Measurements from ENCODE around the gene ADM2. TPM values are rescaled to one million over a fixed set of nuclear protein-coding genes. Genes with fewer than 3 reads are reported as not detected.
A peak's percentile ranks its signal among the peaks of the same experiment; 100 is the strongest.

Gene ADM2
- total and polyA plus RNA-seq, 2 of the 13 experiments (the other 11 are each of a cell fraction or from before 2014, with no cell fraction given), result 1.2 to 3.0 TPM

DNA sequence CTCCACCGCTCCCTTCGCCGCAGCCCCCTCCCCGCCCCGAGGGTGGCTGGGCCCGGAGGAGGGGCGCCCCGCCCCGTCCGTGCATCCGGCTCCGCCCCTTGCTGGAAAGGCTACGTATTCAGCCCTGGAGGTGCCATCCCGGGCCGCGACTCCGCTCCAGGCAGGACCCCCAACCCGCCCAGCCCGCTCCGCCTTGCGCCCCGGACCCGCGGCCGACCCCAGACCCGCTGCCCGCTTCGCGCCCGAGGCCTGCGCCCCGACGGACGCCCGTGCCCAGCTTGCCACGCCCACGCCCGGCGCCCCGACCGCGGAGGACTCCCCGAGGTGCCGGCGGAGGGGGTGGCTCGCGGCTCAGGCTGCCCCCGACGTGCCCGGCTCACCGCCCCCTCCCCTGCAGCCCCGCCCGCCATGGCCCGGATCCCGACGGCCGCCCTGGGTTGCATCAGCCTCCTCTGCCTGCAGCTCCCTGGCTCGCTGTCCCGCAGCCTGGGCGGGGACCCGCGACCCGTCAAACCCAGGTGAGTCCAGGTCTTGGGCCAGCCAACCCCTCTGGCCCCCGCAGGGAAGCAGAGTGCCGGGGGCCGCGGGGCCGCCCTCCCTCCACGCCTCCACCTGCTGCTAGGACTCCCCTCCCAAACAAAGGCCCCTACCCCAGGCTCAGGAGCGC, at the start of gene ADM2 (continued):
- TF ChIP-seq, protein P1, sequence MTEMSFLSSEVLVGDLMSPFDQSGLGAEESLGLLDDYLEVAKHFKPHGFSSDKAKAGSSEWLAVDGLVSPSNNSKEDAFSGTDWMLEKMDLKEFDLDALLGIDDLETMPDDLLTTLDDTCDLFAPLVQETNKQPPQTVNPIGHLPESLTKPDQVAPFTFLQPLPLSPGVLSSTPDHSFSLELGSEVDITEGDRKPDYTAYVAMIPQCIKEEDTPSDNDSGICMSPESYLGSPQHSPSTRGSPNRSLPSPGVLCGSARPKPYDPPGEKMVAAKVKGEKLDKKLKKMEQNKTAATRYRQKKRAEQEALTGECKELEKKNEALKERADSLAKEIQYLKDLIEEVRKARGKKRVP (CRISPR knock-in tag; IDR thresholded peaks at IDR 0.05), result peak; percentile 43 to 96; a peak in 3 of 4 replicates
- TF ChIP-seq BRD4 (CRISPR knock-in tag; IDR thresholded peaks at IDR 0.05) (no peak), ZNF331 (CRISPR knock-in tag; IDR thresholded peaks at IDR 0.05) (peak; percentile 11; the same call in 1 of the 2 replicates), SMC3 (IDR thresholded peaks at IDR 0.05; ENCODE audit: low read length) (no peak), ZNF10 (CRISPR knock-in tag; IDR thresholded peaks at IDR 0.05; ENCODE audit: borderline replicate concordance, low read depth) (no peak), ZNF547 (CRISPR knock-in tag; IDR thresholded peaks at IDR 0.05) (no peak), HNRNPLL (IDR thresholded peaks at IDR 0.05; ENCODE audit: low read depth, low read length, poor library complexity, severe bottlenecking) (peak; percentile 21), NR3C1 (CRISPR knock-in tag; IDR thresholded peaks at IDR 0.05) (no peak), ZNF251 (CRISPR knock-in tag; IDR thresholded peaks at IDR 0.05) (no peak), FOXM1 (CRISPR knock-in tag; IDR thresholded peaks at IDR 0.05) (no peak), ISL2 (CRISPR knock-in tag; IDR thresholded peaks at IDR 0.05) (no peak), ZNF501 (CRISPR knock-in tag; IDR thresholded peaks at IDR 0.05) (no peak; the same call in 1 of the 2 replicates), POLR2A (IDR thresholded peaks at IDR 0.05; ENCODE audit: insufficient read depth in 1 of 2, low read depth in 2 of 2, low read length in 2 of 2) (peak in 1 of 2 experiments; percentile 59; a peak in 2 of 4 replicates), FOSL2 (CRISPR knock-in tag; IDR thresholded peaks at IDR 0.05) (no peak), HOXA5 (CRISPR knock-in tag; IDR thresholded peaks at IDR 0.05) (no peak), REXO4 (CRISPR knock-in tag; IDR thresholded peaks at IDR 0.05; ENCODE audit: borderline replicate concordance) (no peak), ZNF383 (CRISPR knock-in tag; IDR thresholded peaks at IDR 0.05; ENCODE audit: borderline replicate concordance) (no peak), PHF5A (CRISPR knock-in tag; IDR thresholded peaks at IDR 0.05; ENCODE audit: low read depth, unreplicated experiment) (no peak), CCDC6 (CRISPR knock-in tag; IDR thresholded peaks at IDR 0.05) (no peak), RBFOX2 (IDR thresholded peaks at IDR 0.05; ENCODE audit: low read depth, low read length) (0 out of 2 replicates have a peak, but pooled peaks have one; percentile 14), ELF4 (CRISPR knock-in tag; IDR thresholded peaks at IDR 0.05; ENCODE audit: borderline replicate concordance) (no peak), ZNF761 (CRISPR knock-in tag; conservative IDR thresholded peaks at IDR 0.05) (no peak), SNAPC2 (CRISPR knock-in tag; IDR thresholded peaks at IDR 0.05) (no peak)
- TF ChIP-seq, protein P2, sequence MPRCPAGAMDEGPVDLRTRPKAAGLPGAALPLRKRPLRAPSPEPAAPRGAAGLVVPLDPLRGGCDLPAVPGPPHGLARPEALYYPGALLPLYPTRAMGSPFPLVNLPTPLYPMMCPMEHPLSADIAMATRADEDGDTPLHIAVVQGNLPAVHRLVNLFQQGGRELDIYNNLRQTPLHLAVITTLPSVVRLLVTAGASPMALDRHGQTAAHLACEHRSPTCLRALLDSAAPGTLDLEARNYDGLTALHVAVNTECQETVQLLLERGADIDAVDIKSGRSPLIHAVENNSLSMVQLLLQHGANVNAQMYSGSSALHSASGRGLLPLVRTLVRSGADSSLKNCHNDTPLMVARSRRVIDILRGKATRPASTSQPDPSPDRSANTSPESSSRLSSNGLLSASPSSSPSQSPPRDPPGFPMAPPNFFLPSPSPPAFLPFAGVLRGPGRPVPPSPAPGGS (CRISPR knock-in tag; IDR thresholded peaks at IDR 0.05), result no peak
- TF ChIP-seq, protein P3, sequence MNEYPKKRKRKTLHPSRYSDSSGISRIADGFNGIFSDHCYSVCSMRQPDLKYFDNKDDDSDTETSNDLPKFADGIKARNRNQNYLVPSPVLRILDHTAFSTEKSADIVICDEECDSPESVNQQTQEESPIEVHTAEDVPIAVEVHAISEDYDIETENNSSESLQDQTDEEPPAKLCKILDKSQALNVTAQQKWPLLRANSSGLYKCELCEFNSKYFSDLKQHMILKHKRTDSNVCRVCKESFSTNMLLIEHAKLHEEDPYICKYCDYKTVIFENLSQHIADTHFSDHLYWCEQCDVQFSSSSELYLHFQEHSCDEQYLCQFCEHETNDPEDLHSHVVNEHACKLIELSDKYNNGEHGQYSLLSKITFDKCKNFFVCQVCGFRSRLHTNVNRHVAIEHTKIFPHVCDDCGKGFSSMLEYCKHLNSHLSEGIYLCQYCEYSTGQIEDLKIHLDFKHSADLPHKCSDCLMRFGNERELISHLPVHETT (CRISPR knock-in tag; conservative IDR thresholded peaks at IDR 0.05), result no peak

All from HepG2 (cell line).